Measurements from ENCODE around the gene KLHL29. TPM values are rescaled to one million over a fixed set of nuclear protein-coding genes. Genes with fewer than 3 reads are reported as not detected.

KLHL29 gene
- total RNA-seq, 1 experiment from 2014 or later: 2.4 TPM

GRCh38 chr2:23363268-23363667 is 21.7 kb upstream of the KLHL29 start:
- Histone ChIP-seq H3K14ac (ENCODE audit: insufficient read depth, low read length) (no peak overlapping the region), H4K91ac (ENCODE audit: insufficient read length, low read depth, low read length) (no peak overlapping the region), H3K56ac (ENCODE audit: insufficient read length, low read depth, low read length) (no peak overlapping the region), H3T11ph (ENCODE audit: low read length) (no peak overlapping the region), H2AK5ac (ENCODE audit: insufficient read length, low read length) (no peak overlapping the region), H3K27me3 (ENCODE audit: insufficient read depth, low read length) (no peaks in the 10 kb centered on the region; the same call in 1 of the 2 replicates), H3K79me2 (ENCODE audit: insufficient read depth, low read length) (no peaks in the 10 kb centered on the region), H2BK120ac (ENCODE audit: low read depth, low read length, poor library complexity, severe bottlenecking) (no peak overlapping the region), H3K4me1 (ENCODE audit: insufficient read depth, low read length) (no peaks in the 10 kb centered on the region), H4K8ac (replicated peaks; ENCODE audit: insufficient read length, low read depth, low read length) (no peak overlapping the region), H3K79me1 (ENCODE audit: insufficient read depth, low read depth, low read length, poor library complexity, severe bottlenecking) (no peaks in the 10 kb centered on the region), H4K5ac (ENCODE audit: insufficient read length, low read depth, low read length) (no peak overlapping the region), H3K18ac (ENCODE audit: insufficient read length, low read depth, low read length) (no peak overlapping the region), H2BK20ac (ENCODE audit: low read depth, low read length, poor library complexity, severe bottlenecking) (no peak overlapping the region), H3K9me3 (ENCODE audit: control insufficient read depth, low read depth, low read length) (no peaks in the 10 kb centered on the region), H3K23ac (ENCODE audit: insufficient read length, low read depth, low read length) (no peak overlapping the region), H3K23me2 (ENCODE audit: insufficient read length, low read depth, low read length, poor library complexity, severe bottlenecking) (no peaks in the 10 kb centered on the region), H2AFZ (ENCODE audit: low read length) (no peak overlapping the region), H2BK12ac (ENCODE audit: insufficient read length, low read depth, low read length) (no peak overlapping the region), H4K20me1 (ENCODE audit: control insufficient read depth, insufficient read depth, insufficient read length) (no peaks in the 10 kb centered on the region), H2BK15ac (ENCODE audit: low read depth, low read length) (no peak overlapping the region), H3K9ac (ENCODE audit: extremely low read depth, insufficient read length, low read length) (no peak overlapping the region), H3K4ac (ENCODE audit: low read depth, low read length) (no peak overlapping the region), H3K27ac (ENCODE audit: insufficient read length, low read depth, low read length) (no peak overlapping the region), H3K4me2 (ENCODE audit: insufficient read depth, insufficient read length, low read length) (no peak overlapping the region), H2BK5ac (ENCODE audit: insufficient read length, low read length) (no peak overlapping the region)
- H3K36me3 Mint-ChIP-seq (ENCODE audit: insufficient read depth in 1 of 3, low read depth in 3 of 3): no peaks in the 10 kb centered on the region; a peak in 1 of 7 replicates
- H3K27me3 Mint-ChIP-seq (ENCODE audit: low read depth): peaks cover 31% of the 10 kb centered on the region
- no peak for TF ChIP-seq CTCF (conservative IDR thresholded peaks at IDR 0.05)
- H3K27ac Mint-ChIP-seq: no peak overlapping the region
- H3K4me1 Mint-ChIP-seq: peaks cover 5 to 19% of the 10 kb centered on the region in 2 experiments
- WGBS (ENCODE audit: extremely low coverage, insufficient read length, low lambda C conversion rate): no CpG with 5 or more reads among the region's 1 CpG
- H3K4me3 Mint-ChIP-seq: no peak overlapping the region
- DNase-seq: no peak
- peaks cover 0 to 3% of the 10 kb centered on the region in 2 experiments; a peak in 1 of 5 replicates for H3K9me3 Mint-ChIP-seq
